Endodermal cell (in vitro differentiated cells): Measurements from ENCODE around the gene CTU2. TPM values are rescaled to one million over a fixed set of nuclear protein-coding genes. Genes with fewer than 3 reads are reported as not detected.

Experiments used
- DNase-seq: peaks from one replicate; pipeline ENCODE4 v3.0.0-alpha.2; 2017
- H3K27ac ChIP-seq: 2 replicates; pipeline ENCODE4 v1.5.1; 2013; ENCODE audit warnings: mild to moderate bottlenecking, low read depth, low read length, moderate library complexity
- H3K27me3 ChIP-seq: 2 replicates; pipeline ENCODE4 v1.6.1; 2013; ENCODE audit warnings: mild to moderate bottlenecking, low read length, moderate library complexity; ENCODE audit not compliant: insufficient read depth, control insufficient read depth, poor library complexity, severe bottlenecking
- H3K36me3 ChIP-seq: 2 replicates; pipeline ENCODE4 v1.7.0; 2013; ENCODE audit warnings: mild to moderate bottlenecking, low read length, moderate library complexity; ENCODE audit not compliant: control insufficient read depth, insufficient read depth
- H3K4me1 ChIP-seq: one replicate; pipeline ENCODE4 v1.7.0; 2013; ENCODE audit warnings: low read length; ENCODE audit not compliant: control insufficient read depth, insufficient read depth
- H3K4me3 ChIP-seq: 2 replicates; pipeline ENCODE4 v1.5.1; 2013; ENCODE audit warnings: mild to moderate bottlenecking, low read length, moderate library complexity
- H3K9ac ChIP-seq: 2 replicates; pipeline ENCODE4 v1.6.1; 2013; ENCODE audit warnings: mild to moderate bottlenecking, low read length, moderate library complexity; ENCODE audit not compliant: poor library complexity, severe bottlenecking; ENCODE audit errors: extremely low read depth
- H3K9me3 ChIP-seq: 2 replicates; pipeline ENCODE4 v1.6.1; 2013; ENCODE audit warnings: mild to moderate bottlenecking, low read length, moderate library complexity; ENCODE audit not compliant: control insufficient read depth
- H3K27ac Mint-ChIP-seq: 2 replicates; pipeline ENCODE4 v1.8.0; 2020; ENCODE audit warnings: mixed read lengths
- H3K27me3 Mint-ChIP-seq: 2 replicates; pipeline ENCODE4 v1.8.0; 2021; ENCODE audit warnings: mild to moderate bottlenecking, mixed read lengths; ENCODE audit not compliant: insufficient read depth
- H3K36me3 Mint-ChIP-seq: 2 replicates; pipeline ENCODE4 v1.8.0; 2020; ENCODE audit warnings: low read depth, mixed read lengths
- H3K4me1 Mint-ChIP-seq: 2 replicates; pipeline ENCODE4 v1.8.0; 2020; ENCODE audit warnings: mixed read lengths
- H3K4me3 Mint-ChIP-seq: 2 replicates; pipeline ENCODE4 v1.8.0; 2020; ENCODE audit warnings: mild to moderate bottlenecking, moderate library complexity, mixed read lengths
- H3K9me3 Mint-ChIP-seq: 2 replicates; pipeline ENCODE4 v1.8.0; 2020; ENCODE audit warnings: mild to moderate bottlenecking, mixed read lengths
- WGBS, 2 experiments: methylation state at CpG; one replicate each; pipeline versions ENCODE4 v1.1.5 to v1.1.7; 2013; ENCODE audit warnings: missing lambda C conversion rate in 2 of 2, mixed read lengths in 1 of 2; ENCODE audit not compliant: insufficient coverage in 1 of 2, insufficient read length in 1 of 2; 5-methylcytosine and 5-hydroxymethylcytosine counted together
- total RNA-seq, 2 donors: library from RNA; stranded (reverse); fragmentation: NEBNext Ultra II Directional in 1 of 2; extraction: Animal tissue kit (Norgen Biotek cat#: 25700) in 1 of 2; gene quantifications; 2 replicates in 1 of 2; 3 replicates in 1 of 2; pipeline ENCODE4 v1.2.1, GENCODE V29; 2021
- TF ChIP-seq, protein P1 (sequence below): fragments of 200-600 bp; sonication (generic); conservative IDR thresholded peaks from 2 replicates; pipeline ENCODE4 v1.5.0; 2021; ENCODE audit warnings: antibody characterized with exemption, mild to moderate bottlenecking

Gene CTU2
- total RNA-seq, 2 donors from 2014 or later: 16.7 to 24.3 TPM

DNA sequence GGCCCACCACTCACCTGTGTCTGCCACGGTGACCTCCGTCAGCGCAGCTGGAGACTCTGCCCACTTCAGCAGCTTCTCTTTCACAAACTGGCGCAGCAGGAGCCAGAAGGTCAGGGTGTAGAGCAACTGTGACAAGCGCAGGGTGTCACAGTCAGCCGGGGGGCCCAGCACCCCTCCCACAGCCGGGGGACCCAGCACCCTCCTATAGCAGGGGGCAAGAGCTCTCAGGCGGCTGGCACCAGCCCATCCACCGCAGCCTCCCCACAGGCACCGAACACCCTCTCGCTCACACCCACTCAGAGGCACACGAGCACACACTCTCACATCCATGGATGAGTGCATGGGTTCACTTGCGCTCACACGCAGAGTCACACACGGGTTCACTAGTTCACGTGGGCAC lies 28.8 kb downstream of the CTU2 start:
- no peak for DNase-seq
- 93 to 99% methylated on average over 13 to 16 of the region's 16 CpGs for WGBS, 2 experiments
- TF ChIP-seq, protein P1, sequence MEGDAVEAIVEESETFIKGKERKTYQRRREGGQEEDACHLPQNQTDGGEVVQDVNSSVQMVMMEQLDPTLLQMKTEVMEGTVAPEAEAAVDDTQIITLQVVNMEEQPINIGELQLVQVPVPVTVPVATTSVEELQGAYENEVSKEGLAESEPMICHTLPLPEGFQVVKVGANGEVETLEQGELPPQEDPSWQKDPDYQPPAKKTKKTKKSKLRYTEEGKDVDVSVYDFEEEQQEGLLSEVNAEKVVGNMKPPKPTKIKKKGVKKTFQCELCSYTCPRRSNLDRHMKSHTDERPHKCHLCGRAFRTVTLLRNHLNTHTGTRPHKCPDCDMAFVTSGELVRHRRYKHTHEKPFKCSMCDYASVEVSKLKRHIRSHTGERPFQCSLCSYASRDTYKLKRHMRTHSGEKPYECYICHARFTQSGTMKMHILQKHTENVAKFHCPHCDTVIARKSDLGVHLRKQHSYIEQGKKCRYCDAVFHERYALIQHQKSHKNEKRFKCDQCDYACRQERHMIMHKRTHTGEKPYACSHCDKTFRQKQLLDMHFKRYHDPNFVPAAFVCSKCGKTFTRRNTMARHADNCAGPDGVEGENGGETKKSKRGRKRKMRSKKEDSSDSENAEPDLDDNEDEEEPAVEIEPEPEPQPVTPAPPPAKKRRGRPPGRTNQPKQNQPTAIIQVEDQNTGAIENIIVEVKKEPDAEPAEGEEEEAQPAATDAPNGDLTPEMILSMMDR: no peak
- Histone ChIP-seq H3K27me3 (no peaks in the 10 kb centered on the region), H3K36me3 (peaks cover 14% of the 10 kb centered on the region), H3K27ac (no peak overlapping the region), H3K4me3 (no peak overlapping the region), H3K9ac (no peak overlapping the region), H3K4me1 (no peaks in the 10 kb centered on the region), H3K9me3 (no peaks in the 10 kb centered on the region)
- Mint-ChIP-seq H3K27me3 (no peaks in the 10 kb centered on the region), H3K9me3 (no peaks in the 10 kb centered on the region), H3K27ac (no peak overlapping the region), H3K4me1 (no peaks in the 10 kb centered on the region), H3K4me3 (no peak overlapping the region), H3K36me3 (peaks cover 10% of the 10 kb centered on the region)

DNA sequence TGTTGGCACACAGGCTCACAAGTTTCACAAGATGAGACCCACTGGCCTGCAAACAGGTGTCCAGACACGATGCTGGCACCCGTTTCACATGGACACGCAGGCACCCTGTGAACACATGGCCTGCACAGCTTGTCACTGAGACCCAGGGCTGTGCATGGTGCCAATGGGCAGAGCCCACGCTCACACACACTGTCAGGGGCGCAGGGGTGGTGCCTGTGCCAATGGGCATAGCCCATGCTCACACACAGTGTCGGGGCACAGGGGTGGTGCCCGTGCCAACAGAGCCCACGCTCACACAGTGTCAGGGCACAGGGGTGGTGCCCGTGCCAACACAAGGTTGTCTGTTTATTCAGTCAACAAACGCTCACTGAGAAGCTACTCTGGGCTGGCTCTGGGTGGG lies 29.3 kb downstream of the CTU2 start:
- H3K4me1 Mint-ChIP-seq: no peaks in the 10 kb centered on the region
- Histone ChIP-seq H3K4me1 (no peaks in the 10 kb centered on the region), H3K36me3 (peaks cover 14% of the 10 kb centered on the region), H3K4me3 (no peak overlapping the region), H3K27me3 (no peaks in the 10 kb centered on the region), H3K9ac (no peak overlapping the region), H3K9me3 (no peaks in the 10 kb centered on the region), H3K27ac (no peak overlapping the region)
- H3K4me3 Mint-ChIP-seq: no peak overlapping the region
- TF ChIP-seq, protein P1: no peak
- no peaks in the 10 kb centered on the region for H3K27me3 Mint-ChIP-seq
- no peak for DNase-seq
- no peaks in the 10 kb centered on the region for H3K9me3 Mint-ChIP-seq
- no peak overlapping the region for H3K27ac Mint-ChIP-seq
- peaks cover 10% of the 10 kb centered on the region for H3K36me3 Mint-ChIP-seq
- 91 to 98% methylated on average over 9 to 10 of the region's 10 CpGs for WGBS, 2 experiments

DNA sequence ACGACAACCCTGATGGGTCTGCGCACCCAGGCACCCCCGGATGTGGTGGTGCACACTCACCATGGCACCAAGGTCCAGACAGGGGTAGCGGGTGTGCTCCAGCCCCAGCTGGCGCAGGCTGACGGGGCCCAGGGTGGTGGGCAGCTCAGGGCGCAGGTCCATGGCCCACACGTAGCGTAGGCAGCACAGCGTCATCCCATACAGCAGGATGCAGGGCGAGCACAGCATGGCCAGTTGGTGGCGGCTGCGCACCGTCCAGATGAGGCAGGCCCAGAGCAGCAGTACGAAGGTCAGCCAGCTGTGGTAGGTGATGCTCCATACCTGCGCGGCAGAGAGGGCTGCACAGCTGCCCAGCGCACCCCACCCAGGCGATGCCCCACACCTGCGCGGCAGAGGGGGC lies 29.8 kb downstream of the CTU2 start:
- Histone ChIP-seq H3K4me1 (no peaks in the 10 kb centered on the region), H3K27ac (no peak overlapping the region), H3K36me3 (peaks cover 14% of the 10 kb centered on the region), H3K9me3 (no peaks in the 10 kb centered on the region), H3K27me3 (no peaks in the 10 kb centered on the region), H3K9ac (no peak overlapping the region), H3K4me3 (no peak overlapping the region)
- no peak for DNase-seq
- H3K27me3 Mint-ChIP-seq: no peaks in the 10 kb centered on the region
- no peaks in the 10 kb centered on the region for H3K4me1 Mint-ChIP-seq
- no peak overlapping the region for H3K4me3 Mint-ChIP-seq
- peaks cover 8% of the 10 kb centered on the region for H3K36me3 Mint-ChIP-seq
- H3K9me3 Mint-ChIP-seq: no peaks in the 10 kb centered on the region
- TF ChIP-seq, protein P1: no peak
- H3K27ac Mint-ChIP-seq: no peak overlapping the region
- WGBS, 2 experiments: 93 to 95% methylated on average over 14 to 21 of the region's 21 CpGs
